Measurements from ENCODE around the gene TBC1D3K. TPM values are rescaled to one million over a fixed set of nuclear protein-coding genes. Genes with fewer than 3 reads are reported as not detected.
"Not testable (repeated sequence)": the region's sequence is repeated elsewhere in the genome, so short reads cannot be mapped to it uniquely, and the experiment has no call there.

Gene TBC1D3K
- polyA plus RNA-seq (2013) = not detected

GRCh38 chr17:37924115-37924514 lies at the start of gene TBC1D3K:
Gene TBC1D3K (plus strand): TSS chr17:37924415. CDS start chr17:37926000, 1,585 bp downstream.
- H3K27me3 ChIP-seq (replicated peaks in 2 of 5; ENCODE audit: control insufficient read depth in 4 of 5, insufficient read depth in 5 of 5, low read length in 4 of 5); H3K36me3 ChIP-seq (ENCODE audit: control insufficient read depth in 4 of 4, insufficient read depth in 4 of 4, low read length in 3 of 4); POLR2A ChIA-PET; H3K27ac ChIP-seq (ENCODE audit: insufficient read depth in 1 of 2, low read depth in 1 of 2, low read length in 2 of 2, poor library complexity in 1 of 2, severe bottlenecking in 2 of 2); H3K9me3 ChIP-seq (ENCODE audit: control extremely low read depth in 1 of 5, control insufficient read depth in 4 of 5, insufficient read depth in 2 of 5, low read depth in 1 of 5, low read length in 4 of 5); H3K4me1 ChIP-seq (ENCODE audit: control extremely low read depth in 1 of 4, control insufficient read depth in 4 of 4, insufficient read depth in 4 of 4, low read length in 3 of 4); CTCF ChIA-PET; DNase-seq; H3K4me3 ChIP-seq (ENCODE audit: control insufficient read depth in 1 of 7, extremely low read depth in 1 of 7, insufficient read depth in 4 of 7, low read depth in 2 of 7, low read length in 6 of 7): not testable (repeated sequence)
- WGBS (ENCODE audit: insufficient coverage) = no CpG with 5 or more reads among the region's 10 CpGs

GRCh38 chr17:37884516-37884915 lies 39.7 kb upstream of the TBC1D3K start:
- no peaks in the 10 kb centered on the region for H3K27me3 ChIP-seq (replicated peaks in 2 of 5; ENCODE audit: control insufficient read depth in 4 of 5, insufficient read depth in 5 of 5, low read length in 4 of 5)
- DNase-seq = peak in 2 of 3 donors; percentile 15 to 49
- WGBS (ENCODE audit: insufficient coverage) = 37% methylated on average over 2 of the region's 2 CpGs
- no peak overlapping the region for H3K4me3 ChIP-seq (ENCODE audit: control insufficient read depth in 1 of 7, extremely low read depth in 1 of 7, insufficient read depth in 4 of 7, low read depth in 2 of 7, low read length in 6 of 7)
- no peaks in the 10 kb centered on the region for H3K36me3 ChIP-seq (ENCODE audit: control insufficient read depth in 4 of 4, insufficient read depth in 4 of 4, low read length in 3 of 4)
- ChIA-PET POLR2A (no interaction called here), CTCF (no interaction called here)
- peaks cover 0 to 2% (median 0%) of the 10 kb centered on the region in 5 experiments for H3K9me3 ChIP-seq (ENCODE audit: control extremely low read depth in 1 of 5, control insufficient read depth in 4 of 5, insufficient read depth in 2 of 5, low read depth in 1 of 5, low read length in 4 of 5)
- no peak overlapping the region for H3K27ac ChIP-seq (ENCODE audit: insufficient read depth in 1 of 2, low read depth in 1 of 2, low read length in 2 of 2, poor library complexity in 1 of 2, severe bottlenecking in 2 of 2)
- peaks cover 0 to 7% (median 2%) of the 10 kb centered on the region in 4 experiments for H3K4me1 ChIP-seq (ENCODE audit: control extremely low read depth in 1 of 4, control insufficient read depth in 4 of 4, insufficient read depth in 4 of 4, low read length in 3 of 4)

GRCh38 chr17:37885136-37885535 lies 39.1 kb upstream of the TBC1D3K start:
- ChIA-PET CTCF (no interaction called here), POLR2A (no interaction called here)
- Histone ChIP-seq H3K4me3 (ENCODE audit: control insufficient read depth in 1 of 7, extremely low read depth in 1 of 7, insufficient read depth in 4 of 7, low read depth in 2 of 7, low read length in 6 of 7) (no peak overlapping the region), H3K27me3 (replicated peaks in 2 of 5; ENCODE audit: control insufficient read depth in 4 of 5, insufficient read depth in 5 of 5, low read length in 4 of 5) (no peaks in the 10 kb centered on the region), H3K36me3 (ENCODE audit: control insufficient read depth in 4 of 4, insufficient read depth in 4 of 4, low read length in 3 of 4) (no peaks in the 10 kb centered on the region), H3K27ac (ENCODE audit: insufficient read depth in 1 of 2, low read depth in 1 of 2, low read length in 2 of 2, poor library complexity in 1 of 2, severe bottlenecking in 2 of 2) (no peak overlapping the region), H3K4me1 (ENCODE audit: control extremely low read depth in 1 of 4, control insufficient read depth in 4 of 4, insufficient read depth in 4 of 4, low read length in 3 of 4) (peaks cover 0 to 7% (median 2%) of the 10 kb centered on the region in 4 experiments), H3K9me3 (ENCODE audit: control extremely low read depth in 1 of 5, control insufficient read depth in 4 of 5, insufficient read depth in 2 of 5, low read depth in 1 of 5, low read length in 4 of 5) (peaks cover 0 to 2% (median 0%) of the 10 kb centered on the region in 5 experiments)
- WGBS (ENCODE audit: insufficient coverage) = no CpG with 5 or more reads among the region's 5 CpGs
- no peak for DNase-seq

GRCh38 chr17:37888881-37889280 lies 35.3 kb upstream of the TBC1D3K start:
- H3K27me3 ChIP-seq (replicated peaks in 2 of 5; ENCODE audit: control insufficient read depth in 4 of 5, insufficient read depth in 5 of 5, low read length in 4 of 5) = no peaks in the 10 kb centered on the region
- no peak overlapping the region for H3K4me3 ChIP-seq (ENCODE audit: control insufficient read depth in 1 of 7, extremely low read depth in 1 of 7, insufficient read depth in 4 of 7, low read depth in 2 of 7, low read length in 6 of 7)
- peaks cover 0 to 7% (median 2%) of the 10 kb centered on the region in 4 experiments for H3K4me1 ChIP-seq (ENCODE audit: control extremely low read depth in 1 of 4, control insufficient read depth in 4 of 4, insufficient read depth in 4 of 4, low read length in 3 of 4)
- no CpG with 5 or more reads among the region's 2 CpGs for WGBS (ENCODE audit: insufficient coverage)
- ChIA-PET POLR2A (no interaction called here), CTCF (no interaction called here)
- no peak for DNase-seq
- no peaks in the 10 kb centered on the region for H3K36me3 ChIP-seq (ENCODE audit: control insufficient read depth in 4 of 4, insufficient read depth in 4 of 4, low read length in 3 of 4)
- H3K9me3 ChIP-seq (ENCODE audit: control extremely low read depth in 1 of 5, control insufficient read depth in 4 of 5, insufficient read depth in 2 of 5, low read depth in 1 of 5, low read length in 4 of 5) = peaks cover 0 to 2% (median 0%) of the 10 kb centered on the region in 5 experiments
- H3K27ac ChIP-seq (ENCODE audit: insufficient read depth in 1 of 2, low read depth in 1 of 2, low read length in 2 of 2, poor library complexity in 1 of 2, severe bottlenecking in 2 of 2) = no peak overlapping the region

GRCh38 chr17:37896961-37897360 lies 27.3 kb upstream of the TBC1D3K start:
- H3K27ac ChIP-seq (ENCODE audit: insufficient read depth in 1 of 2, low read depth in 1 of 2, low read length in 2 of 2, poor library complexity in 1 of 2, severe bottlenecking in 2 of 2); CTCF ChIA-PET; H3K4me1 ChIP-seq (ENCODE audit: control extremely low read depth in 1 of 4, control insufficient read depth in 4 of 4, insufficient read depth in 4 of 4, low read length in 3 of 4); H3K36me3 ChIP-seq (ENCODE audit: control insufficient read depth in 4 of 4, insufficient read depth in 4 of 4, low read length in 3 of 4); POLR2A ChIA-PET; H3K9me3 ChIP-seq (ENCODE audit: control extremely low read depth in 1 of 5, control insufficient read depth in 4 of 5, insufficient read depth in 2 of 5, low read depth in 1 of 5, low read length in 4 of 5); H3K27me3 ChIP-seq (replicated peaks in 2 of 5; ENCODE audit: control insufficient read depth in 4 of 5, insufficient read depth in 5 of 5, low read length in 4 of 5); DNase-seq; H3K4me3 ChIP-seq (ENCODE audit: control insufficient read depth in 1 of 7, extremely low read depth in 1 of 7, insufficient read depth in 4 of 7, low read depth in 2 of 7, low read length in 6 of 7): not testable (repeated sequence)
